ENCODE measurements around the gene PRICKLE3. TPM values are rescaled to one million over a fixed set of nuclear protein-coding genes. Genes with fewer than 3 reads are reported as not detected.
"Not testable (repeated sequence)": the region's sequence is repeated elsewhere in the genome, so short reads cannot be mapped to it uniquely, and the experiment has no call there.

PRICKLE3 gene
- polyA plus RNA-seq, 1 donor, result 5.6 TPM

DNA sequence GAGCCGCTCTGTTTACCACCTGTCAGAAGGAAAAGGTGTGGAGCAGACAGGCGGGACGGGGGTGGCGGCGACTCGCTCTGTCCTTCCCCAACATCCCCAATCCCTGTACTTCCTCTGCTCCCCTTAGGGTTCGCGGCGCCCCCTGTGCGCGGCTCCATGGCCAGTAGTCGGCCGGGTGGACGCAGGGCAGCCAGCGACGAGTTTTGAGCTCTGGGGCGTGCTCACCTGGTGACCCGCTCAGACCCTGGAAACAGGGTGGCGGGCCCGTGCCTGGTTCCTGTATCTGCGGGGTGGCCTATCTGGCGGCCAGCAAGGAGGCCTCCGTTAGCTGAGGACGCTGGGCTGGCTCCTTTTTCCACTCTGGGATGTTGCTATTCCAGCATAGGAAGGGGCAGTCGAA, 29.0 kb downstream of the PRICKLE3 start:
- no peak for DNase-seq

DNA sequence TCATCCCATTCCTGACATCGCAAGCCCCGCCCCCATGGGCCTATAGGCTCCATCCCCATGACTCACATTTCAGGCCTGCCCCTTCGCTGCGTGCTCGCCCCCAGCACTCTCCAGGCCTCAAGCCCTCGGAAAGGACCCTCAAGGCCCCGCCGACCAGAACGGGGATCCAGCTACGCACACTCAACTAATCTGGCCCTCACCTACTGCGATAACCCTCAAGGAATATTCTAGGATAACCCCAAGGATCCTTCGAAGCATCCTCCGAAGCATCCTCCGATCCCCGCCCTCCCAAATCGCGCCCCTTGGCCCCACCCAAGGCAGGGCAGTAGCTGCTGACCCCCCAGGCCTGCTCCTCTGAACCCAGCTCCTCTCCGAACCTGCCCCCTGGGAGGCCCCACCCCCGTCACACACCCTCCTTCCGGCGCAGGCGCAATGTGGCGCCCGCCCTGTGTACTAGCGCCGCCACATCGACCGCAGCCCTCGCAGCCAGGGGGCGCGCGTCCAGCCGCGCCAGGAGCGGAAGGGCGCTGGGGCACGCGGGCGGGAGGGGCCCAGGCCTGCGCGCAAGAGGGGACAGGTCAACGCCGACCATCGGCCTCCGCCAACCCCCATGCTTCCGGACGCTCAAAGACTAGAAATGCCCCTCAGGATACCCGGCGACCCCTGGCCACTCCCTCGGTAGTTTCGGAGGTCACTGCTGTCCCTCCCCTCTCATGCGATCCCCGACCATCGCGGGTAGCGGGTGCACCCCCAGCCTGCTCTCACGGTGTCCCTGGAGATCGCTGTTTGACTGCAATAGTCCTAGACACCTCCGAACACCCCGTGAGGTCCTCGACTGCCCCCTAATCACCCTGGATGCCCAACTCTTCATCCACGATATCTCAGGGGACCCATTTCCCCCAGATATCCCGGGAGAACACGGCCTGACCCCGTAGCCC, 30.0 kb downstream of the PRICKLE3 start:
- DNase-seq, result peak; percentile 86

DNA sequence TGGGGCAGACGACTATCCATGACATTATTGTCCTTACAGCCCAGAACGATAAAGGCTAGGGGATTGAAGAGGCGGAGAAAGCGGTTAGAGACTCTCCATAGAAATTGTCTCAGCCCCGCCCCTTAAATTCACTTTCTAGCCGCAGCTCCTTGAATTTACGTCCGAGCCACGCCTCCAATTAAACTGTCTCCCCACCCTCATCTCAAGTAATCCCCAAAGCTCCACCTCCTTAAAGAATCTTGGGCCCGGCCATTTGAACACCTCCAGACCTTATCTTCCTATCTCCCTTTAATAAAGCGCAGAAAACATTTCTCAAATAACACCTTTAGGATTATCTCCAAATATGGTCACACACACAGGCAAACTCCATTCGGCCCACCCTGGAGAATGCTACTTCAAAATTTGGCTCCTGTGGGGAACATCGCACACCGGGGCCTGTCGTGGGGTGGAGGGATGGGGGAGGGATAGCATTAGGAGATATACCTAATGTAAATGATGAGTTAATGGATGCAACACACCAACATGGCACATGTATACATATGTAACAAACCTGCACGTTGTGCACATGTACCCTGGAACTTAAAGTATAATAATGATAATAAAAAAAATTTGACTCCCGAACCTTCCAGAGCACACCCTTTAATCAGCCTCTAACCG, 30.8 kb downstream of the PRICKLE3 start:
- DNase-seq, result peak; percentile 64

DNA sequence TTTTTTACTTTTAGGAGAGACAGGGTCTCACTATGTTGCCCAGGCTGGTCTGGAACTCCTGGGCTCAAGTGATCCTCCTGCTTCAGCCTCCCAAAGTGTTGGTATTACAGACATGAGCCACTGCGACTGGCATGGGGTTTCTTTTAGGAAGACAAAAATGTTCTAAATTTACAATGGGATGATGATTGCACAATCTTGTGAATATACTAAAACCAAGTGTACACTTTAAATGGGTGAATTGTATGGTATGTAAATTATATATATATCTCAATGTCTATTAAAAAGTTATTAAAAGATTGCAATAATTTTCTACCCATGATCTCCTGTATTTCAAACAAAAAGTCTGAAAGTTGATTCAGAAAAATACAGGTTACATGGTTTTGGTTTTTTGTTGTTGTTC, 32.7 kb downstream of the PRICKLE3 start:
- no peak for DNase-seq

- DNase-seq, result not testable (repeated sequence)
Measured at GRCh38 chrX:49149291-49149690, 36.9 kb downstream of the PRICKLE3 start.

GRCh38 chrX:49148390-49149100, 37.6 kb downstream of the PRICKLE3 start:
- DNase-seq, result not testable (repeated sequence)

DNA sequence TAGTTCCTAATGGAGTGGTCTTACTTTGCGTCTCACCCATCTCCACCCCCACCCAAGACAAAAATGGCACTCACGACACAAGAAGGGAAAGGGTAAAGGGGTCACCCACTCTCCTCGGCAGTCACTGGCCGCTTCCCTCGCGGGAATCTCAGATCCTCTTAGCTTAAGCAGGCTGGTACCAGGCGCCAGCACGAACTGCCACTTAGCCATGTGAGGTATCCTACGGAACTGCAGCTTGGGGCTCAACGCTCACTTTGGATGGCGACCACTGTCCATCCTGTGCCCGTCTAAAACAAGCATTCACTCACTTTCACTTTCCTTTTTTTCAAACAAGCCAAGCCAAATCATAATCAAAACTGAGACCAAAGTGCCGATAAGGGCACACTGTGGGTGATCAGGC, 38.2 kb downstream of the PRICKLE3 start:
- DNase-seq, result no peak

DNA sequence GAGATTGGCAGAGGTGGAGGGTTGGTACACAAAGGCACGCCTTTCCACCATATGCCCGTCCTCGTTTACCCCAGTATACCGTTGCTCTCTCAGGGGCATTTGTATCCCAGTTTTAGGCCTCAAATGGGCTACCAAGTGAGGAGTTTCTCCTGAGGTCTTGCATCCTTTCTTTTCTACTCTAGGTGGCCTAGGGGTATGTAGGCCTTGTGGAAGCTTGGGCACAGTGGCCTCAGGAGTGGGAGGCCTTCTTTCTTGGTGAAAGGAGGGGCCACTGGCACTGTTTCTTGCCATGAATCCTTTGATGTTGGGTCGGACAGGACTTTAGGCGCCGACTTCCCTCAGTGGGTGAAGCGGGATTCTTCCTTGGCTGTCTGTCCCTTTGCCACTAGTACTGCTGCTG, 38.9 kb downstream of the PRICKLE3 start:
- DNase-seq, result no peak

- not testable (repeated sequence) for DNase-seq
Measured at GRCh38 chrX:49143154-49143553, 43.0 kb downstream of the PRICKLE3 start.

- not testable (repeated sequence) for DNase-seq
Measured at GRCh38 chrX:49142264-49142663, 43.9 kb downstream of the PRICKLE3 start.

- no peak for DNase-seq
Measured at GRCh38 chrX:49139713-49140112, 46.5 kb downstream of the PRICKLE3 start.

DNA sequence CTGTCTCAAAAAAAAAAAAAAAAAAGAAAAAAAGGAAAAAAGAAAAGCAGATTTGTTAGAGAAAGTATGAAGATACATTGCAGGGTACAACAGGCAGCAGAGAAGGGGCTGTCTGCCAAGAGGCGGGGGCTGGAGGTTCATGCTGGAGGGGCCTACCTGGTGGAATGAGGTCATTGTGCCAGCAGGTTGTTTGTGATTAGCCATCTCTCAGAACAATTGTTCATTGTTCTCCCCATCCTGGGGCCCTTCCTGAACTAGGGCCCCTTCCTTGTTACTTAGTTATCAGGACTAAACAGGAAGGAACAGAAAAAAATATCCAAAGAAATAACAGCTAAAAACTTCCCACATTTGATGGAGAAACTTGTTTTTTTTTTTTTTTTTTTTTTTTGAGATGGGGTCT, 48.7 kb downstream of the PRICKLE3 start:
- no peak for DNase-seq

GRCh38 chrX:49133759-49134158, 52.4 kb downstream of the PRICKLE3 start:
- DNase-seq, result no peak

GRCh38 chrX:49132275-49132674, 53.9 kb downstream of the PRICKLE3 start:
- DNase-seq, result not testable (repeated sequence)

- no peak for DNase-seq
Measured at GRCh38 chrX:49129427-49129826, 56.7 kb downstream of the PRICKLE3 start.

DNA sequence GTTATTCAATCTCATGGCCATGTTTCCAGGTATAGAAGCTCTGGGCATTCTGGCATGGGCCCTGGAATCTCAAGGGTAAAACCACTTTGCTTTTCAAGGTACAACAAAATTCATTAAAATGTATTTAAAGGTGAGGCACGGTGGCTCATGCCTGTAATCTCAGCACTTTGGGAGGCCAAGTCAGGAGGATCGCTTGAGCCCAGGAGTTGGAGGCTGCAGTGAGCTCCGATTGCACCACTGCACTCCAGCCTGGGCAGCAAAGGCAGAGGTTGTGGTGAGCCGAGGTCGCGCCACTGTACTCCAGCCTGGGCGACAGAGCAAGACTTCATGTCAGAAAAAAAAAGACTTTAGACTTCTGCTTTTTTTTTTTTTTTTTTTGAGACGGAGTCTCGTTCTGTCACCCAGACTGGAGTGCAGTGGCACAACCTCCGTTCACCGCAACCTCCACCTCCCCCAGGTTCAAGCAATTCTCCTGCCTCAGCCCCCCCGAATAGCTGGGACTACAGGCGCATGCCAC, 58.4 kb downstream of the PRICKLE3 start:
- DNase-seq, result not testable (repeated sequence)

Other genes starting within 250 kb of the PRICKLE3 start
- gene OTUD5, start 228.8 kb downstream of the PRICKLE3 start, polyA plus RNA-seq (ENCODE audit: insufficient read length), result 67.2 TPM
- gene KCND1, start 214.5 kb downstream of the PRICKLE3 start, polyA plus RNA-seq (ENCODE audit: insufficient read length), result 3.1 TPM
- 72.9 TPM for gene GRIPAP1, start 184.1 kb downstream of the PRICKLE3 start, polyA plus RNA-seq (ENCODE audit: insufficient read length)
- gene TFE3, start 143.0 kb downstream of the PRICKLE3 start, polyA plus RNA-seq (ENCODE audit: insufficient read length), result 32.2 TPM
- gene CCDC120, start 127.4 kb downstream of the PRICKLE3 start, polyA plus RNA-seq (ENCODE audit: insufficient read length), result 11.7 TPM
- gene PRAF2, start 112.4 kb downstream of the PRICKLE3 start, polyA plus RNA-seq (ENCODE audit: insufficient read length), result 32.1 TPM
- gene WDR45, start 106.5 kb downstream of the PRICKLE3 start, polyA plus RNA-seq (ENCODE audit: insufficient read length), result 57.9 TPM
- gene GPKOW, start 62.6 kb downstream of the PRICKLE3 start, polyA plus RNA-seq (ENCODE audit: insufficient read length), result 21.4 TPM
- gene MAGIX, start 23.6 kb downstream of the PRICKLE3 start, polyA plus RNA-seq (ENCODE audit: insufficient read length), result 4.3 TPM
- 37.9 TPM for gene PLP2, start 14.5 kb downstream of the PRICKLE3 start, polyA plus RNA-seq (ENCODE audit: insufficient read length)
- 2.6 TPM for gene SYP, start 13.8 kb upstream of the PRICKLE3 start, polyA plus RNA-seq (ENCODE audit: insufficient read length)
- 0.47 TPM for gene CACNA1F, start 47.0 kb upstream of the PRICKLE3 start, polyA plus RNA-seq (ENCODE audit: insufficient read length)
- 16.3 TPM for gene CCDC22, start 49.1 kb upstream of the PRICKLE3 start, polyA plus RNA-seq (ENCODE audit: insufficient read length)
- 0.85 TPM for gene FOXP3, start 78.3 kb upstream of the PRICKLE3 start, polyA plus RNA-seq (ENCODE audit: insufficient read length)
- gene PPP1R3F, start 83.4 kb upstream of the PRICKLE3 start, polyA plus RNA-seq (ENCODE audit: insufficient read length), result 8.1 TPM
- 0.27 TPM for gene GAGE10, start 117.3 kb upstream of the PRICKLE3 start, polyA plus RNA-seq (ENCODE audit: insufficient read length)
- gene GAGE12J, start 135.7 kb upstream of the PRICKLE3 start, polyA plus RNA-seq (ENCODE audit: insufficient read length), result not detected
- not detected for gene GAGE13, start 145.2 kb upstream of the PRICKLE3 start, polyA plus RNA-seq (ENCODE audit: insufficient read length)

Data from left kidney (tissue), 2 donors.